Astrocyte (in vitro differentiated cells and primary cell): Measurements from ENCODE around the gene ATP8A1. TPM values are rescaled to one million over a fixed set of nuclear protein-coding genes. Genes with fewer than 3 reads are reported as not detected.

Source experiments
- DNase-seq: peaks from one replicate; pipeline ENCODE4 v3.0.0-alpha.2; 2010; ENCODE audit warnings: low read depth
- FAIRE-seq: peaks from 2 replicates; lab custom pipeline; 2011; peaks lifted over from hg19 to GRCh38; lab: Jason Lieb, UNC
- H2AFZ ChIP-seq: 2 replicates; pipeline ENCODE4 v1.6.0; 2012; ENCODE audit warnings: low read depth, low read length, inconsistent platforms
- H3K27ac ChIP-seq: 2 replicates; pipeline ENCODE4 v1.5.1; 2011; ENCODE audit warnings: low read depth, low read length, inconsistent platforms
- H3K27me3 ChIP-seq: 2 replicates; pipeline ENCODE4 v1.6.0; 2011; ENCODE audit warnings: low read length, inconsistent platforms; ENCODE audit not compliant: insufficient read depth
- H3K36me3 ChIP-seq: 2 replicates; pipeline ENCODE4 v1.5.1; 2011; ENCODE audit warnings: low read length, inconsistent platforms; ENCODE audit not compliant: insufficient read depth
- H3K4me1 ChIP-seq: 2 replicates; pipeline ENCODE4 v1.5.1; 2011; ENCODE audit warnings: low read length, inconsistent platforms; ENCODE audit not compliant: insufficient read depth
- H3K4me2 ChIP-seq: 2 replicates; pipeline ENCODE4 v1.6.0; 2012; ENCODE audit warnings: low read length, inconsistent platforms
- H3K4me3 ChIP-seq: 2 replicates; pipeline ENCODE4 v1.5.1; 2011; ENCODE audit warnings: low read depth, mild to moderate bottlenecking, low read length, inconsistent platforms; ENCODE audit not compliant: insufficient read depth
- H3K79me2 ChIP-seq: 2 replicates; pipeline ENCODE4 v1.6.0; 2012; ENCODE audit warnings: mild to moderate bottlenecking, low read length, inconsistent platforms; ENCODE audit not compliant: insufficient read depth
- H3K9ac ChIP-seq: 2 replicates; pipeline ENCODE4 v1.6.0; 2012; ENCODE audit warnings: mild to moderate bottlenecking, low read length, inconsistent platforms
- H3K9me3 ChIP-seq: 2 replicates; pipeline ENCODE4 v1.5.1; 2012; ENCODE audit warnings: low read depth, mild to moderate bottlenecking, low read length, inconsistent platforms; ENCODE audit not compliant: insufficient read depth
- H4K20me1 ChIP-seq: 2 replicates; pipeline ENCODE4 v1.6.0; 2012; ENCODE audit warnings: low read length, inconsistent platforms; ENCODE audit not compliant: insufficient read depth
- H3K27ac Mint-ChIP-seq: one replicate; pipeline ENCODE4 v1.8.0; 2021; ENCODE audit warnings: mild to moderate bottlenecking, mixed read lengths; ENCODE audit not compliant: unreplicated experiment
- H3K27me3 Mint-ChIP-seq: one replicate; pipeline ENCODE4 v1.8.0; 2021; ENCODE audit warnings: low read depth, mixed read lengths; ENCODE audit not compliant: unreplicated experiment
- H3K36me3 Mint-ChIP-seq: one replicate; pipeline ENCODE4 v1.8.0; 2021; ENCODE audit warnings: low read depth, mixed read lengths; ENCODE audit not compliant: unreplicated experiment
- H3K4me1 Mint-ChIP-seq: one replicate; pipeline ENCODE4 v1.8.0; 2021; ENCODE audit warnings: low read depth, mixed read lengths; ENCODE audit not compliant: unreplicated experiment
- H3K4me3 Mint-ChIP-seq: one replicate; pipeline ENCODE4 v1.8.0; 2021; ENCODE audit warnings: mild to moderate bottlenecking, moderate library complexity, mixed read lengths; ENCODE audit not compliant: unreplicated experiment
- H3K9me3 Mint-ChIP-seq: one replicate; pipeline ENCODE4 v1.8.0; 2021; ENCODE audit warnings: mild to moderate bottlenecking, mixed read lengths; ENCODE audit not compliant: unreplicated experiment
- CTCF ChIP-seq: IDR thresholded peaks from 2 replicates; pipeline ENCODE4 v1.5.1; 2011; ENCODE audit warnings: low read depth, mild to moderate bottlenecking, inconsistent platforms, low read length, moderate library complexity; ENCODE audit not compliant: insufficient read depth
- EZH2 ChIP-seq: IDR thresholded peaks from 2 replicates; pipeline ENCODE4 v1.6.1; 2012; ENCODE audit warnings: mild to moderate bottlenecking, low read length, inconsistent platforms; ENCODE audit not compliant: insufficient read depth
- total RNA-seq: library from RNA; stranded (reverse); gene quantifications from 2 replicates; pipeline ENCODE4 v1.2.1, GENCODE V29; 2021

Gene ATP8A1
- total RNA-seq, 1 donor from 2014 or later, result 2.9 TPM

GRCh38 chr4:42562016-42562415 is 94.9 kb downstream of the ATP8A1 start:
- no peaks in the 10 kb centered on the region for H3K4me1 ChIP-seq
- no peak overlapping the region for H3K4me2 ChIP-seq
- no peaks in the 10 kb centered on the region for H3K9me3 ChIP-seq
- H3K36me3 ChIP-seq, result no peaks in the 10 kb centered on the region
- no peaks in the 10 kb centered on the region for H3K36me3 Mint-ChIP-seq
- H3K27ac Mint-ChIP-seq, result no peak overlapping the region
- H3K4me1 Mint-ChIP-seq, result no peaks in the 10 kb centered on the region
- DNase-seq, result no peak
- no peaks in the 10 kb centered on the region for H4K20me1 ChIP-seq
- no peak overlapping the region for H3K9ac ChIP-seq
- H3K9me3 Mint-ChIP-seq, result peaks cover 2% of the 10 kb centered on the region
- TF ChIP-seq CTCF, result no peak
- no peak for TF ChIP-seq EZH2
- H3K27me3 ChIP-seq, result no peaks in the 10 kb centered on the region
- no peak for FAIRE-seq
- no peak overlapping the region for H2AFZ ChIP-seq
- H3K79me2 ChIP-seq, result no peaks in the 10 kb centered on the region
- H3K27me3 Mint-ChIP-seq, result no peaks in the 10 kb centered on the region
- H3K27ac ChIP-seq, result no peak overlapping the region
- H3K4me3 Mint-ChIP-seq, result no peak overlapping the region
- H3K4me3 ChIP-seq, result no peak overlapping the region

DNA sequence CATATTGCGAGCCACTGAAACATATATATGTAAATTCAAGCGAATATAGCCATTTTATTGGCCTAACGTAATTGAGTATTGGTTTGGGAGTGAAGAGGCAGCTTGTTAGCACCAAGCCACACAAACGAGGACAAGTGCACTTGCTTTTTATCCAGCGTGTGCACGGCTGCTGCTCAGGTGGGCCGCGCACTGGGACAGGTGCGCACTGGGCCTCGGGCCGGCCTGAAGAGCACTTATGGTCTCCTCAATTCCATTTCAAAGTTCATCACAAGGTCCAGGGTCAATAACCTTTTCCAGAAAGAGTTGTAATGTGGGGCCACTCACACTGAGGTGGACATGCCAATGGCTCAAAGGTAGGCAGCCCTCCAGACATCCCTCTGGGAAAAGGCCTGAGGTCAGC is 95.9 kb downstream of the ATP8A1 start:
- Histone ChIP-seq H3K4me2 (no peak overlapping the region), H3K4me1 (no peaks in the 10 kb centered on the region), H3K79me2 (no peaks in the 10 kb centered on the region), H4K20me1 (no peaks in the 10 kb centered on the region), H3K9ac (no peak overlapping the region), H3K27me3 (no peaks in the 10 kb centered on the region), H3K4me3 (no peak overlapping the region), H2AFZ (no peak overlapping the region), H3K9me3 (no peaks in the 10 kb centered on the region), H3K27ac (no peak overlapping the region), H3K36me3 (no peaks in the 10 kb centered on the region)
- no peaks in the 10 kb centered on the region for H3K36me3 Mint-ChIP-seq
- no peak overlapping the region for H3K4me3 Mint-ChIP-seq
- H3K9me3 Mint-ChIP-seq, result peaks cover 2% of the 10 kb centered on the region
- no peak for DNase-seq
- TF ChIP-seq CTCF, result no peak
- TF ChIP-seq EZH2, result no peak
- H3K27me3 Mint-ChIP-seq, result no peaks in the 10 kb centered on the region
- no peaks in the 10 kb centered on the region for H3K4me1 Mint-ChIP-seq
- H3K27ac Mint-ChIP-seq, result no peak overlapping the region
- FAIRE-seq, result no peak

DNA sequence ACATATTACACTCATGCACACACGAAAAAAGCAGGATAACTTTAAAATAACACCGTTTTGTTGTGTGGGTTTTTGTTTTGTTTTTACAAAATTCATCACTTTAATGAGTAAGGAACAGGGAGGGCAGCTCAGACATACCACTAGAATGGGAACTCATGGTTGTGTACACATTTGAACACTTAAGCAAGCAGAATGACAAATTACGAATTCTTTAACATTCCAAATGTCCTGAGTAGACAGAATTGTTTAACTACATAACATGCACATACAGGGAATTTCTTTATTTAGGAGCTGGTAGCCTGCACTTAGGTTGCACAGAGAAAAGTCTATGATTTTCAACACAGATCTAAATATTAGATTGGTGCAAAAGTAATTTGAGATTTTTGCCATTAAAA is 96.4 kb downstream of the ATP8A1 start:
- no peak for TF ChIP-seq CTCF
- no peak for TF ChIP-seq EZH2
- Mint-ChIP-seq H3K4me3 (no peak overlapping the region), H3K27ac (no peak overlapping the region), H3K4me1 (no peaks in the 10 kb centered on the region), H3K9me3 (peaks cover 2% of the 10 kb centered on the region), H3K27me3 (no peaks in the 10 kb centered on the region), H3K36me3 (no peaks in the 10 kb centered on the region)
- FAIRE-seq (no peak), DNase-seq (peak; percentile 13)
- H3K9me3 ChIP-seq, result no peaks in the 10 kb centered on the region
- no peak overlapping the region for H3K4me3 ChIP-seq
- no peak overlapping the region for H3K4me2 ChIP-seq
- no peaks in the 10 kb centered on the region for H3K36me3 ChIP-seq
- H3K27ac ChIP-seq, result no peak overlapping the region
- no peaks in the 10 kb centered on the region for H3K79me2 ChIP-seq
- no peak overlapping the region for H2AFZ ChIP-seq
- no peaks in the 10 kb centered on the region for H4K20me1 ChIP-seq
- no peaks in the 10 kb centered on the region for H3K4me1 ChIP-seq
- H3K27me3 ChIP-seq, result no peaks in the 10 kb centered on the region
- no peak overlapping the region for H3K9ac ChIP-seq
